ENCODE data around the gene SLC38A9.
A peak's percentile ranks its signal among the peaks of the same experiment; 100 is the strongest.
"Not testable (repeated sequence)": the region's sequence is repeated elsewhere in the genome, so short reads cannot be mapped to it uniquely, and the experiment has no call there.

Gene SLC38A9

GRCh38 chr5:55712023-55712859 is at the start of gene SLC38A9:
TSS of gene SLC38A9 (minus strand) at chr5:55712324. CDS start at chr5:55697958, 14,366 bp downstream.
- peak; percentile 89 to 90 for DNase-seq

- not testable (repeated sequence) for DNase-seq
Observed at GRCh38 chr5:55761721-55762120, 49.6 kb upstream of the SLC38A9 start.

GRCh38 chr5:55758714-55759113 is 46.6 kb upstream of the SLC38A9 start:
- no peak for DNase-seq

- no peak for DNase-seq
Observed at GRCh38 chr5:55758231-55758630, 46.1 kb upstream of the SLC38A9 start.

GRCh38 chr5:55750499-55750898 is 38.4 kb upstream of the SLC38A9 start:
- no peak for DNase-seq

GRCh38 chr5:55750063-55750462 is 37.9 kb upstream of the SLC38A9 start:
- DNase-seq, result no peak

GRCh38 chr5:55749387-55749786 is 37.3 kb upstream of the SLC38A9 start:
- DNase-seq, result no peak

GRCh38 chr5:55747778-55748318 is 35.7 kb upstream of the SLC38A9 start:
- no peak for DNase-seq

GRCh38 chr5:55742778-55743177 is 30.7 kb upstream of the SLC38A9 start:
- no peak for DNase-seq

- no peak for DNase-seq
Observed at GRCh38 chr5:55737793-55738192, 25.7 kb upstream of the SLC38A9 start, which contains the start of gene DDX4. TSS of gene DDX4 (plus strand) at chr5:55738061. CDS start at chr5:55738964, 903 bp downstream.

- DNase-seq, result no peak
Observed at GRCh38 chr5:55734658-55735057, 22.5 kb upstream of the SLC38A9 start.

GRCh38 chr5:55732585-55732984 is 20.5 kb upstream of the SLC38A9 start:
- DNase-seq, result no peak

- no peak for DNase-seq
Observed at GRCh38 chr5:55731848-55732247, 19.7 kb upstream of the SLC38A9 start.

- no peak for DNase-seq
Observed at GRCh38 chr5:55724281-55724680, 12.2 kb upstream of the SLC38A9 start.

- no peak for DNase-seq
Observed at GRCh38 chr5:55720188-55720703, 8.1 kb upstream of the SLC38A9 start.

GRCh38 chr5:55719026-55719425 is 6.9 kb upstream of the SLC38A9 start:
- DNase-seq, result not testable (repeated sequence)

GRCh38 chr5:55715519-55716078 is 3.5 kb upstream of the SLC38A9 start:
- no peak for DNase-seq

GRCh38 chr5:55714749-55715148 is 2.6 kb upstream of the SLC38A9 start:
- DNase-seq, result no peak

- DNase-seq, result no peak
Observed at GRCh38 chr5:55714339-55714738, 2.2 kb upstream of the SLC38A9 start.

- no peak for DNase-seq
Observed at GRCh38 chr5:55713871-55714270, 1.7 kb upstream of the SLC38A9 start.

GRCh38 chr5:55711507-55712022 is 559 bp downstream of the SLC38A9 start:
- no peak for DNase-seq

GRCh38 chr5:55708732-55709131 is 3.4 kb downstream of the SLC38A9 start:
- no peak for DNase-seq

- no peak for DNase-seq
Observed at GRCh38 chr5:55706230-55706629, 5.9 kb downstream of the SLC38A9 start.
